ENCODE results near the gene HGS. TPM values are rescaled to one million over a fixed set of nuclear protein-coding genes. Genes with fewer than 3 reads are reported as not detected.
"Not testable (repeated sequence)": the region's sequence is repeated elsewhere in the genome, so short reads cannot be mapped to it uniquely, and the experiment has no call there.

Gene HGS
- total RNA-seq, 1 donor from 2014 or later: 72.9 TPM

GRCh38 chr17:81672504-81672903 lies 11.3 kb upstream of the HGS start:
- Histone ChIP-seq H3K27me3 (no peaks in the 10 kb centered on the region), H3K9me3 (no peaks in the 10 kb centered on the region), H3K4me3 (no peak overlapping the region), H3K27ac (no peak overlapping the region), H3K36me3 (peaks cover 0 to 44% of the 10 kb centered on the region in 2 donors), H3K4me1 (peaks cover 8% of the 10 kb centered on the region)
- no peak for DNase-seq (ENCODE audit: extremely low spot score in 2 of 2)
- no peak for TF ChIP-seq CTCF (IDR thresholded peaks at IDR 0.05)
- no peak for TF ChIP-seq POLR2A (IDR thresholded peaks at IDR 0.05)
- no peak for TF ChIP-seq POLR2AphosphoS5 (IDR thresholded peaks at IDR 0.05; ENCODE audit: insufficient read depth in 1 of 2, low read depth in 1 of 2)
- intact Hi-C loops (cut with DNase I): no loop called here

- H3K27ac ChIP-seq: no peak overlapping the region
- H3K4me1 ChIP-seq: peaks cover 4% of the 10 kb centered on the region
- no peaks in the 10 kb centered on the region for H3K27me3 ChIP-seq
- no peaks in the 10 kb centered on the region for H3K9me3 ChIP-seq
- no peak for TF ChIP-seq CTCF (IDR thresholded peaks at IDR 0.05)
- TF ChIP-seq POLR2A (IDR thresholded peaks at IDR 0.05): no peak
- no peak for TF ChIP-seq POLR2AphosphoS5 (IDR thresholded peaks at IDR 0.05; ENCODE audit: insufficient read depth in 1 of 2, low read depth in 1 of 2)
- H3K36me3 ChIP-seq: peaks cover 0 to 44% of the 10 kb centered on the region in 2 donors
- intact Hi-C loops (cut with DNase I): no loop called here
- no peak for DNase-seq (ENCODE audit: extremely low spot score in 2 of 2)
- H3K4me3 ChIP-seq: no peak overlapping the region
Observed at GRCh38 chr17:81672954-81673353, 10.9 kb upstream of the HGS start.

GRCh38 chr17:81673561-81674258 lies 10.1 kb upstream of the HGS start:
- no peak overlapping the region for H3K4me3 ChIP-seq
- H3K27ac ChIP-seq: no peak overlapping the region
- TF ChIP-seq POLR2AphosphoS5 (IDR thresholded peaks at IDR 0.05; ENCODE audit: insufficient read depth in 1 of 2, low read depth in 1 of 2) (no peak), CTCF (IDR thresholded peaks at IDR 0.05) (no peak), POLR2A (IDR thresholded peaks at IDR 0.05) (no peak)
- peaks cover 0 to 44% of the 10 kb centered on the region in 2 donors for H3K36me3 ChIP-seq
- no peaks in the 10 kb centered on the region for H3K9me3 ChIP-seq
- no peak for DNase-seq (ENCODE audit: extremely low spot score in 2 of 2)
- intact Hi-C loops (cut with DNase I): no loop called here
- H3K27me3 ChIP-seq: no peaks in the 10 kb centered on the region
- no peaks in the 10 kb centered on the region for H3K4me1 ChIP-seq

- H3K36me3 ChIP-seq: peaks cover 0 to 27% of the 10 kb centered on the region in 2 donors
- DNase-seq (ENCODE audit: extremely low spot score in 2 of 2); H3K4me3 ChIP-seq; H3K27ac ChIP-seq; H3K4me1 ChIP-seq; H3K27me3 ChIP-seq; intact Hi-C loops (cut with DNase I); H3K9me3 ChIP-seq: not testable (repeated sequence)
- peak in 2 of 3 experiments; percentile 8 to 45 for TF ChIP-seq CTCF (IDR thresholded peaks at IDR 0.05)
Observed at GRCh38 chr17:81675515-81676221, 8.1 kb upstream of the HGS start.

DNA sequence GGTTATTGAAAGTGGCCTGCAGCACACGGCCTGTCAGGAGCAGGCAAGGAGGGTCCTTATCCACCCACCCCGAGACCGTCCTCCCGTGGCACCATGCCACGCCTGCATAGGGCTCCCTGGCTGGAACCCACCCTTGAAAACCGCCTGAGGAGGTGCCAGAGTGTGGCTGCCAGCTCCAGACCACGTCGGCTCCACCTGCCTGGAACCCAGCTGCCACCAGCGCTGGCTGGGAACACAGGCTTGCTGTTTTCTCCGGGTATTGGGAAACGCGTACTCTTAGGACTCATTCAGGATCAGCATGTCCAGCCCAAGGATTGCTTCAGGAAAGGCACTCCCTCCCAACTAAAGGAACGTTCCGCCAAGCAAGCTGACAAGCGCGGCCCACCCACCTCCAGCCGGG lies 6.9 kb upstream of the HGS start:
- peaks cover 0 to 21% of the 10 kb centered on the region in 2 donors for H3K36me3 ChIP-seq
- no peak for DNase-seq (ENCODE audit: extremely low spot score in 2 of 2)
- H3K4me1 ChIP-seq: peaks cover 5% of the 10 kb centered on the region
- H3K27ac ChIP-seq: no peak overlapping the region
- TF ChIP-seq POLR2A (IDR thresholded peaks at IDR 0.05) (no peak), POLR2AphosphoS5 (IDR thresholded peaks at IDR 0.05; ENCODE audit: insufficient read depth in 1 of 2, low read depth in 1 of 2) (no peak), CTCF (IDR thresholded peaks at IDR 0.05) (no peak)
- no peak overlapping the region for H3K4me3 ChIP-seq
- H3K27me3 ChIP-seq: no peaks in the 10 kb centered on the region
- intact Hi-C loops (cut with DNase I): no loop called here
- no peaks in the 10 kb centered on the region for H3K9me3 ChIP-seq

All from vagina (tissue), 2 donors.